Spleen (tissue), 11 donors: Measurements from ENCODE around the gene XPR1. TPM values are rescaled to one million over a fixed set of nuclear protein-coding genes. Genes with fewer than 3 reads are reported as not detected.

ENCODE experiments used
- DNase-seq: peaks from one replicate; pipeline ENCODE4 v3.0.0-alpha.2; 2020
- H3K27ac ChIP-seq, 8 donors: fragments of 200-600 bp; sonication (generic) in 7 of 8; 1 replicate in 4 of 8; 2 replicates in 4 of 8; pipeline versions ENCODE4 v1.5.0 to v1.8.0; 2016 to 2021; ENCODE audit warnings: inconsistent platforms in 4 of 8, mild to moderate bottlenecking in 4 of 8, moderate library complexity in 1 of 8
- H3K27me3 ChIP-seq, 7 donors: fragments of 200-600 bp; sonication (generic) in 6 of 7; replicated peaks in 1 of 7; 1 replicate in 4 of 7; 2 replicates in 3 of 7; pipeline versions ENCODE4 v1.5.0 to v1.8.0; 2016 to 2021; ENCODE audit warnings: inconsistent platforms in 3 of 7, mild to moderate bottlenecking in 1 of 7
- H3K36me3 ChIP-seq, 6 donors: fragments of 200-600 bp; sonication (generic) in 5 of 6; 1 replicate in 4 of 6; 2 replicates in 2 of 6; pipeline versions ENCODE4 v1.5.0 to v1.8.0; 2016 to 2021; ENCODE audit warnings: inconsistent platforms in 2 of 6
- H3K4me1 ChIP-seq, 6 donors: fragments of 200-600 bp; sonication (generic) in 5 of 6; 1 replicate in 3 of 6; 2 replicates in 3 of 6; pipeline versions ENCODE4 v1.5.0 to v1.8.0; 2016 to 2021; ENCODE audit warnings: inconsistent platforms in 3 of 6
- H3K4me3 ChIP-seq, 8 donors: fragments of 200-600 bp; sonication (generic) in 7 of 8; 1 replicate in 4 of 8; 2 replicates in 4 of 8; pipeline versions ENCODE4 v1.5.0 to v1.8.0; 2016 to 2021; ENCODE audit warnings: inconsistent platforms in 4 of 8, mild to moderate bottlenecking in 4 of 8, moderate library complexity in 2 of 8
- H3K9me3 ChIP-seq, 8 donors: fragments of 200-600 bp; sonication (generic) in 7 of 8; 1 replicate in 4 of 8; 2 replicates in 4 of 8; pipeline versions ENCODE4 v1.5.0 to v1.8.0; 2016 to 2021; ENCODE audit warnings: inconsistent platforms in 4 of 8
- CTCF ChIP-seq, 11 experiments: fragments of 200-600 bp in 7 of 11; fragments of 450-650 bp in 4 of 11; sonication (generic) in 4 of 11; IDR thresholded peaks in 8 of 11; conservative IDR thresholded peaks in 3 of 11; 1 replicate in 7 of 11; 2 replicates in 4 of 11; pipeline versions ENCODE4 v1.4.0 to v1.8.0; 2016 to 2021; ENCODE audit warnings: antibody characterized with exemption in 11 of 11, inconsistent platforms in 4 of 11, mild to moderate bottlenecking in 1 of 11
- POLR2A ChIP-seq, 3 donors: fragments of 450-650 bp; IDR thresholded peaks; one replicate each; pipeline ENCODE4 v1.5.1; 2017; ENCODE audit warnings: antibody characterized with exemption in 3 of 3, mild to moderate bottlenecking in 1 of 3
- POLR2AphosphoS5 ChIP-seq, 3 donors: sonication (generic); formaldehyde crosslinking; IDR thresholded peaks; one replicate each; pipeline ENCODE4 v1.5.1; 2017; ENCODE audit warnings: antibody characterized with exemption in 3 of 3
- WGBS, 5 donors: extraction: QIAGEN DNeasy Blood & Tissue Kit in 3 of 5; methylation state at CpG; one replicate each; pipeline versions ENCODE4 v1.1.5 to v1.1.7; 2013 to 2018; 5-methylcytosine and 5-hydroxymethylcytosine counted together
- intact Hi-C: fragments of 100-400 bp; cut with DNase I; formaldehyde crosslinking; loops from one replicate; pipeline ENCODE4 v1.15.0; 2023; ENCODE audit warnings: low total_unique reads
- polyA plus RNA-seq, 3 donors: library from polyadenylated mRNA; stranded (reverse); fragments of 200-250 nt; gene quantifications; one replicate each; pipeline ENCODE4 v1.2.1, GENCODE V29; 2013
- total RNA-seq, 7 donors: library from RNA; depleted of rRNA in 3 of 7; stranded (reverse); fragments of >200 nt in 3 of 7; fragmentation: NEBNext Ultra II Directional in 4 of 7; extraction: Animal tissue kit (Norgen Biotek cat#: 25700) in 4 of 7; gene quantifications; one replicate each; pipeline versions ENCODE4 v1.1.0 to v1.2.1, GENCODE V29; 2016 to 2021
- donor health status: healthy with polysubstance abuse.
- donor health status: DM: no; HTN: no; CAD: no; lungs with moderate emphysema.
- donor health status: DM: no; HTN: no; CAD: no.
- donor health status: Bipolar disorder and iron deficiency.
- donor health status: healthy.
- donor health status: DM: no; HTN: no; CAD: no.
- donor health status: DM: yes; HTN: yes; CAD: no.

XPR1 gene
- total and polyA plus RNA-seq, 10 donors = 2.3 to 26.8 (median 18.1) TPM

DNA sequence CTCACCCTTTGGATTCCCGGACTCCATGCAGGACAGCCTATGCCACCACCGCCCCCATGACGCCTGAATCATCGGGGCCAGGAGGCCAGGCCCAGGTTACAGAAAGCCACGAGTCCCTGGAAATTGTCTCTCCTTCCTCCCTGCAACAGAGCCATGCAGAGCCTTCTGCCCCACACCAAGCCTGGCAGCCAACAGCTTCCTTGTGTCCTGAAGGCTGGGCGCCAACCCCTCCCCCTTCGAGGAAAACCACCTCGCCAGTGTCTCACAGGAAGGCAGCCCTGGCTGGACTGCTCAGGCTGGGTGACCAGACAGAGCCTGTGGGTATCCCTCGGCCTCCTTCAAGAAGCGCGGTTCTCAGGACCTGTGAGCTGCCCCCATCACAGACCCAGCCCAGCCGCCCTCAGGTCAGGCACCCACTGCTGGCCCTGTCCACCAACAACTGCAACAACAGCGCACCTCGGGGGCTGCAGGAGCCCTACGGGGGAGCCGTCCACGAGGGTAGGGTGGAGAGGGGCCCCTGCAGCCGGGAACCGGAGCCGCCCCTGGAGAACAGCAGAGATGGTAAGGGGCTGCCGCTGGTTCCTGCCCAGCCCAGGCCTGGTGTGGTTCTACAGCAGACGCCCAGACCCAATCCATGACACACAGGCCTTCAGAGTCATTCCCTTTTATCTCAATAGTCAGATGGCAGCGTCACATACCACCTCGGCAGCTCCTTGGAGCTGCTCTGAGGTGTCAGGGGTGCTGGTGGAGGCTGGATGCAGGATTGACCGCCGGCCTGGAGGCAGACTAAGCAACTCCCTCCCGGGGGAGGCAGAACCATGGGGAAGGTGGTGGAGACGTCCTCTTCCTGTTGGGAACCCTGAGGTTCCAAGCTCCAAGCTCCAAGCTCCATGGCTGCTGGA lies 304.5 kb downstream of the XPR1 start:
- Histone ChIP-seq H3K9me3 (no peaks in the 10 kb centered on the region), H3K4me1 (peaks cover 0 to 18% (median 0%) of the 10 kb centered on the region in 6 donors), H3K4me3 (no peak overlapping the region), H3K27ac (no peak overlapping the region), H3K36me3 (peaks cover 0 to 29% (median 2%) of the 10 kb centered on the region in 6 donors), H3K27me3 (peaks cover 0 to 4% (median 0%) of the 10 kb centered on the region in 7 donors)
- WGBS, 5 donors = 84 to 92% (median 88%) methylated on average over 10 to 28 of the region's 28 CpGs
- no peak for DNase-seq
- TF ChIP-seq POLR2AphosphoS5 (IDR thresholded peaks at IDR 0.05) = no peak
- no peak for TF ChIP-seq POLR2A (IDR thresholded peaks at IDR 0.05)
- no peak for TF ChIP-seq CTCF (IDR thresholded peaks at IDR 0.05 in 8 of 11, conservative IDR thresholded peaks at IDR 0.05 in 3 of 11)
- intact Hi-C loops = no loop called here

- intact Hi-C loops = no loop called here
- no peak overlapping the region for H3K4me3 ChIP-seq
- H3K27ac ChIP-seq = no peak overlapping the region
- 57 to 100% (median 71%) methylated on average over 1 of the region's 1 CpG for WGBS, 5 donors
- H3K4me1 ChIP-seq = peaks cover 0 to 18% (median 0%) of the 10 kb centered on the region in 6 donors
- no peak for DNase-seq
- TF ChIP-seq POLR2A (IDR thresholded peaks at IDR 0.05) (no peak), POLR2AphosphoS5 (IDR thresholded peaks at IDR 0.05) (no peak), CTCF (IDR thresholded peaks at IDR 0.05 in 8 of 11, conservative IDR thresholded peaks at IDR 0.05 in 3 of 11) (no peak)
- no peaks in the 10 kb centered on the region for H3K9me3 ChIP-seq
- H3K27me3 ChIP-seq = peaks cover 0 to 4% (median 0%) of the 10 kb centered on the region in 7 donors
- H3K36me3 ChIP-seq = peaks cover 0 to 31% (median 2%) of the 10 kb centered on the region in 6 donors
Observed at GRCh38 chr1:180937012-180937372, 305.2 kb downstream of the XPR1 start.

DNA sequence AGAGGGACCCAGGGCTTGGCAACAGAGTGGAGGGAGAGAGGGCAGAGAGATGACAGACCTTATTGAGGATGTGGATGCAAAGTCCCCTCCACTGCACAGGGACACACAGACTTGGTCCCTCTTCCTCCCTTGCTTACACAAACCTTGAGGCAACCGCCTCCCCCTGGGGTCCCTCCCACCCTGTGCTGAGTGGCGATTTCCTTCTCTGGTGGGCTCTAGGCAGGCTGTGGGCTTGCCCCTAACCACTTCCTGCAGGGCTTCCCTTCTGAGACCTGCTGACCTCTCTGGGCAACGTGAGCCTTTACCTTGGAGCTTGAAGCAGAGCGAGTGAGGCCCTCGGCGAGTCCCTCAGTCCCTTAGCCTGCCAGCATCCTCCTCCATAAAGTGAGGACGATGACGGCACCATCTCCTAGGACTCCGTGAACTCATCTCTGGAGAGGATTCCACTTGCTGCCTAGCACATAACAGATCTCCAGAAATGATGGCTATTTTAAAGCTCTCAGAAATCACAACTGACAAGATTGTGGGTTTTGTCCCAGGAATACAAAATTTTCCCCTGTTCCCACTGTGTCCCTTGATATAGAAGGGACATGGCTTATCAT lies 305.9 kb downstream of the XPR1 start:
- H3K36me3 ChIP-seq = peaks cover 0 to 37% (median 2%) of the 10 kb centered on the region in 6 donors
- 41 to 65% (median 50%) methylated on average over 8 to 9 of the region's 9 CpGs for WGBS, 5 donors

More for the DNA sequence above, 305.9 kb downstream of the XPR1 start:
- Histone ChIP-seq H3K27me3 (peaks cover 0 to 4% (median 0%) of the 10 kb centered on the region in 7 donors), H3K4me1 (peaks cover 0 to 18% (median 0%) of the 10 kb centered on the region in 6 donors), H3K27ac (no peak overlapping the region), H3K4me3 (no peak overlapping the region), H3K9me3 (no peaks in the 10 kb centered on the region)
- intact Hi-C loops = no loop called here
- no peak for TF ChIP-seq CTCF (IDR thresholded peaks at IDR 0.05 in 8 of 11, conservative IDR thresholded peaks at IDR 0.05 in 3 of 11)
- no peak for TF ChIP-seq POLR2A (IDR thresholded peaks at IDR 0.05)
- no peak for TF ChIP-seq POLR2AphosphoS5 (IDR thresholded peaks at IDR 0.05)
- DNase-seq = no peak
